K562 (cell line): ENCODE data around the gene DEK. TPM values are rescaled to one million over a fixed set of nuclear protein-coding genes. Genes with fewer than 3 reads are reported as not detected.
A peak's percentile ranks its signal among the peaks of the same experiment; 100 is the strongest.

Experiments used
- ATAC-seq: fragments of 200-7000 bp; cut with Tn5 transposase; 3 replicates; pipeline ENCODE4 v1.9.1; 2020; ENCODE audit warnings: moderate library complexity
- BruUV-seq: library from RNA; stranded (reverse); fragments of 400-500 nt; replicated peaks from 2 replicates; lab custom pipeline; 2021; lab: Mats Ljungman, UMichigan
- CTCF ChIA-PET: fragments of 300-600 bp; formaldehyde crosslinking; extraction: SDS; loops from one replicate; lab custom pipeline; 2021; ENCODE audit warnings: low intra/inter-chr PET ratio; lab: Yijun Ruan, JAX
- POLR2A ChIA-PET: fragments of 300-600, 350-650 bp; sonication (Branson Sonifier 250); formaldehyde crosslinking; extraction: SDS; loops from one replicate; lab custom pipeline; 2021; ENCODE audit warnings: antibody characterized with exemption, inconsistent platforms; lab: Yijun Ruan, JAX
- DNase-seq, 4 experiments: peaks; one replicate each; pipeline versions ENCODE4 v3.0.0 to v3.0.0-alpha.2; 2011 to 2018; ENCODE audit warnings: low spot score in 3 of 4, mixed read lengths in 3 of 4; ENCODE audit errors: extremely low read depth in 1 of 4
- FAIRE-seq: peaks from 2 replicates; lab custom pipeline; 2011; peaks lifted over from hg19 to GRCh38; lab: Jason Lieb, UNC
- H2AFZ ChIP-seq: 2 replicates; pipeline ENCODE4 v1.6.0; 2011; ENCODE audit warnings: low read depth, low read length, control low read depth, inconsistent platforms
- H3K27ac ChIP-seq: fragments of 200-600 bp; 3 replicates; pipeline ENCODE4 v1.8.0; 2011; ENCODE audit warnings: low read depth, mild to moderate bottlenecking, control low read depth, inconsistent platforms, low read length, moderate library complexity, mixed read lengths; ENCODE audit errors: extremely low read depth
- H3K27me3 ChIP-seq, 2 experiments: fragments of 300-600 bp in 1 of 2; 2 replicates in 1 of 2; 3 replicates in 1 of 2; pipeline versions ENCODE4 v1.6.0 to v1.8.0; 2011; ENCODE audit warnings: inconsistent platforms in 2 of 2, low read length in 2 of 2, mild to moderate bottlenecking in 1 of 2, mixed read lengths in 1 of 2, moderate library complexity in 1 of 2; ENCODE audit not compliant: control insufficient read depth in 2 of 2, insufficient read depth in 2 of 2
- H3K36me3 ChIP-seq: fragments of 300-600 bp; 3 replicates; pipeline ENCODE4 v1.8.0; 2011; ENCODE audit warnings: mild to moderate bottlenecking, low read length, inconsistent platforms; ENCODE audit not compliant: control insufficient read depth, insufficient read depth
- H3K4me1 ChIP-seq, 2 experiments: fragments of 200-600 bp in 1 of 2; replicated peaks in 1 of 2; 2 replicates in 1 of 2; 3 replicates in 1 of 2; pipeline versions ENCODE4 v1.5.1 to v1.8.0; 2011; ENCODE audit warnings: inconsistent platforms in 2 of 2, low read length in 2 of 2, mild to moderate bottlenecking in 1 of 2, mixed read lengths in 1 of 2, moderate library complexity in 1 of 2; ENCODE audit not compliant: control insufficient read depth in 2 of 2, insufficient read depth in 2 of 2
- H3K4me2 ChIP-seq: 2 replicates; pipeline ENCODE4 v1.6.1; 2011; ENCODE audit warnings: low read length, control low read depth, inconsistent platforms, mixed read lengths; ENCODE audit not compliant: insufficient read depth
- H3K4me3 ChIP-seq: fragments of 200-600 bp; sonication (generic), shearing (Covaris generic); 2 replicates; pipeline ENCODE4 v1.5.1; 2016; ENCODE audit warnings: control low read depth, inconsistent platforms
- H3K79me2 ChIP-seq: fragments of 200-600 bp; 3 replicates; pipeline ENCODE4 v1.8.0; 2011; ENCODE audit warnings: low read length, inconsistent platforms; ENCODE audit not compliant: control insufficient read depth, insufficient read depth
- H3K9ac ChIP-seq, 2 experiments: 2 replicates each; pipeline versions ENCODE4 v1.6.0 to v1.6.1; 2011; ENCODE audit warnings: low read depth in 2 of 2, low read length in 2 of 2, control low read depth in 1 of 2, inconsistent platforms in 1 of 2, mild to moderate bottlenecking in 1 of 2, mixed read lengths in 1 of 2; ENCODE audit not compliant: insufficient read depth in 1 of 2
- H3K9me1 ChIP-seq: one replicate; pipeline ENCODE4 v1.6.0; 2011; ENCODE audit warnings: inconsistent platforms, mild to moderate bottlenecking, low read length, moderate library complexity; ENCODE audit not compliant: control insufficient read depth, insufficient read depth
- H3K9me3 ChIP-seq: replicated peaks from 2 replicates; pipeline ENCODE4 v1.5.1; 2011; ENCODE audit warnings: low read depth, low read length, inconsistent platforms; ENCODE audit not compliant: control insufficient read depth, insufficient read depth
- H4K20me1 ChIP-seq: replicated peaks from 2 replicates; pipeline ENCODE4 v1.6.1; 2011; ENCODE audit warnings: low read length, inconsistent platforms, mixed read lengths; ENCODE audit not compliant: control insufficient read depth, insufficient read depth
- C11orf30 ChIP-seq: fragments of 450-650 bp; IDR thresholded peaks from 2 replicates; pipeline ENCODE4 v1.6.1; 2016; ENCODE audit warnings: low read depth, mild to moderate bottlenecking
- ZNF316 ChIP-seq: fragments of 450-650 bp; IDR thresholded peaks from 2 replicates; pipeline ENCODE4 v1.6.1; 2016
- WGBS: fragments of 100-300 bp; shearing (Covaris generic); methylation state at CpG from one replicate; pipeline ENCODE4 v1.1.6; 2016; ENCODE audit warnings: low coverage, mixed read lengths; ENCODE audit not compliant: insufficient coverage; ENCODE audit errors: missing lambda C conversion rate; 5-methylcytosine and 5-hydroxymethylcytosine counted together
- in situ Hi-C: fragments of 300-500 bp; cut with MboI; formaldehyde crosslinking; loops from 4 replicates; pipeline ENCODE4 v1.15.0; 2018; ENCODE audit warnings: inconsistent platforms, mixed read lengths
- intact Hi-C: fragments of 100-400 bp; cut with micrococcal nuclease; formaldehyde crosslinking; loops from 2 replicates; pipeline ENCODE4 v1.14.2; 2022
- polyA plus RNA-seq, 8 experiments: library from polyadenylated mRNA; depleted of rRNA in 4 of 8; stranded (reverse) in 5 of 8; unstranded in 3 of 8; fragments of >200 nt; fragmentation: Nextera tagmentation in 2 of 8; fragmentation: Illumina TruSeq in 1 of 8; extraction: Ambion mirVana in 2 of 8; extraction: Trizol in 1 of 8; gene quantifications; 2 replicates each; pipeline versions ENCODE4 v1.2.1 to v1.2.3, GENCODE V29; 2011 to 2014; ENCODE audit warnings: inconsistent platforms in 1 of 8, missing spikeins in 1 of 8
- total RNA-seq, 7 experiments: library from RNA; depleted of rRNA in 6 of 7; stranded (reverse); fragments of >200 nt in 6 of 7; fragmentation: Illumina TruSeq in 2 of 7; extraction: Trizol in 2 of 7; gene quantifications; 2 replicates each; pipeline versions ENCODE4 v1.2.1 to v1.2.3, GENCODE V29; 2011 to 2021; ENCODE audit warnings: low replicate concordance in 1 of 7
- TF ChIP-seq, protein P1 (sequence below): fragments of 450-650 bp; IDR thresholded peaks from 2 replicates; pipeline ENCODE4 v1.6.1; 2016; ENCODE audit warnings: mild to moderate bottlenecking, moderate library complexity

DEK gene
- total and polyA plus RNA-seq, 9 of the 15 experiments (the other 6 are each of a cell fraction or from before 2014, with no cell fraction given), result 82.3 to 338 (median 184) TPM

DNA sequence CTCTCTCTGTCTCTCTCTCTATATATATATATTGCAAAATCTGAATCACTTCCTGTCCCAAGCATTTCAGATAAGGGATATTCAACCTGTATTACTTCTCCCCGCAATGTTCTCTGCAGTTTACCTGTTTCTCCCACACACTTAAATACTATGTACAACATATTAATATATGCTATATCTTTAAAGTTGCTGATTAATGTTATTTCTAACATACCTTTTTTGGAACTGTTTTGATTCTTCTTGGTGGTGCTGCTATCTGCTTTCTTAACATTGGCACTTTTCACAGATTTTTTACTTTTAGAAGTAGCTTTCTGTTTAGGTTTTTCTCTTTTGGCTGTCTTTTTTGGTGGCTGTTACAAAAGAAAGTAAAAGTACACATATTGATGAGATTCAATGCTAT is 27.2 kb downstream of the DEK start:
- FAIRE-seq, result no peak
- Histone ChIP-seq H3K4me2 (no peak overlapping the region), H3K27ac (no peak overlapping the region), H3K9ac (no peak overlapping the region), H2AFZ (no peak overlapping the region), H4K20me1 (no peaks in the 10 kb centered on the region), H3K9me3 (no peaks in the 10 kb centered on the region; the same call in 1 of the 2 replicates), H3K36me3 (peaks cover 86% of the 10 kb centered on the region), H3K9me1 (no peaks in the 10 kb centered on the region), H3K79me2 (peaks cover 64% of the 10 kb centered on the region), H3K4me3 (no peak overlapping the region), H3K27me3 (no peaks in the 10 kb centered on the region), H3K4me1 (no peaks in the 10 kb centered on the region)
- DNase-seq, result no peak
- ChIA-PET CTCF (no interaction called here), POLR2A (interaction anchor here (0.5 to 1.3 kb wide), 3 partner anchors 7 to 32 kb away, joined by 4 read pairs; no protein-coding TSS in a partner anchor)
- peak; percentile 75 for TF ChIP-seq ZNF316
- TF ChIP-seq, protein P1, sequence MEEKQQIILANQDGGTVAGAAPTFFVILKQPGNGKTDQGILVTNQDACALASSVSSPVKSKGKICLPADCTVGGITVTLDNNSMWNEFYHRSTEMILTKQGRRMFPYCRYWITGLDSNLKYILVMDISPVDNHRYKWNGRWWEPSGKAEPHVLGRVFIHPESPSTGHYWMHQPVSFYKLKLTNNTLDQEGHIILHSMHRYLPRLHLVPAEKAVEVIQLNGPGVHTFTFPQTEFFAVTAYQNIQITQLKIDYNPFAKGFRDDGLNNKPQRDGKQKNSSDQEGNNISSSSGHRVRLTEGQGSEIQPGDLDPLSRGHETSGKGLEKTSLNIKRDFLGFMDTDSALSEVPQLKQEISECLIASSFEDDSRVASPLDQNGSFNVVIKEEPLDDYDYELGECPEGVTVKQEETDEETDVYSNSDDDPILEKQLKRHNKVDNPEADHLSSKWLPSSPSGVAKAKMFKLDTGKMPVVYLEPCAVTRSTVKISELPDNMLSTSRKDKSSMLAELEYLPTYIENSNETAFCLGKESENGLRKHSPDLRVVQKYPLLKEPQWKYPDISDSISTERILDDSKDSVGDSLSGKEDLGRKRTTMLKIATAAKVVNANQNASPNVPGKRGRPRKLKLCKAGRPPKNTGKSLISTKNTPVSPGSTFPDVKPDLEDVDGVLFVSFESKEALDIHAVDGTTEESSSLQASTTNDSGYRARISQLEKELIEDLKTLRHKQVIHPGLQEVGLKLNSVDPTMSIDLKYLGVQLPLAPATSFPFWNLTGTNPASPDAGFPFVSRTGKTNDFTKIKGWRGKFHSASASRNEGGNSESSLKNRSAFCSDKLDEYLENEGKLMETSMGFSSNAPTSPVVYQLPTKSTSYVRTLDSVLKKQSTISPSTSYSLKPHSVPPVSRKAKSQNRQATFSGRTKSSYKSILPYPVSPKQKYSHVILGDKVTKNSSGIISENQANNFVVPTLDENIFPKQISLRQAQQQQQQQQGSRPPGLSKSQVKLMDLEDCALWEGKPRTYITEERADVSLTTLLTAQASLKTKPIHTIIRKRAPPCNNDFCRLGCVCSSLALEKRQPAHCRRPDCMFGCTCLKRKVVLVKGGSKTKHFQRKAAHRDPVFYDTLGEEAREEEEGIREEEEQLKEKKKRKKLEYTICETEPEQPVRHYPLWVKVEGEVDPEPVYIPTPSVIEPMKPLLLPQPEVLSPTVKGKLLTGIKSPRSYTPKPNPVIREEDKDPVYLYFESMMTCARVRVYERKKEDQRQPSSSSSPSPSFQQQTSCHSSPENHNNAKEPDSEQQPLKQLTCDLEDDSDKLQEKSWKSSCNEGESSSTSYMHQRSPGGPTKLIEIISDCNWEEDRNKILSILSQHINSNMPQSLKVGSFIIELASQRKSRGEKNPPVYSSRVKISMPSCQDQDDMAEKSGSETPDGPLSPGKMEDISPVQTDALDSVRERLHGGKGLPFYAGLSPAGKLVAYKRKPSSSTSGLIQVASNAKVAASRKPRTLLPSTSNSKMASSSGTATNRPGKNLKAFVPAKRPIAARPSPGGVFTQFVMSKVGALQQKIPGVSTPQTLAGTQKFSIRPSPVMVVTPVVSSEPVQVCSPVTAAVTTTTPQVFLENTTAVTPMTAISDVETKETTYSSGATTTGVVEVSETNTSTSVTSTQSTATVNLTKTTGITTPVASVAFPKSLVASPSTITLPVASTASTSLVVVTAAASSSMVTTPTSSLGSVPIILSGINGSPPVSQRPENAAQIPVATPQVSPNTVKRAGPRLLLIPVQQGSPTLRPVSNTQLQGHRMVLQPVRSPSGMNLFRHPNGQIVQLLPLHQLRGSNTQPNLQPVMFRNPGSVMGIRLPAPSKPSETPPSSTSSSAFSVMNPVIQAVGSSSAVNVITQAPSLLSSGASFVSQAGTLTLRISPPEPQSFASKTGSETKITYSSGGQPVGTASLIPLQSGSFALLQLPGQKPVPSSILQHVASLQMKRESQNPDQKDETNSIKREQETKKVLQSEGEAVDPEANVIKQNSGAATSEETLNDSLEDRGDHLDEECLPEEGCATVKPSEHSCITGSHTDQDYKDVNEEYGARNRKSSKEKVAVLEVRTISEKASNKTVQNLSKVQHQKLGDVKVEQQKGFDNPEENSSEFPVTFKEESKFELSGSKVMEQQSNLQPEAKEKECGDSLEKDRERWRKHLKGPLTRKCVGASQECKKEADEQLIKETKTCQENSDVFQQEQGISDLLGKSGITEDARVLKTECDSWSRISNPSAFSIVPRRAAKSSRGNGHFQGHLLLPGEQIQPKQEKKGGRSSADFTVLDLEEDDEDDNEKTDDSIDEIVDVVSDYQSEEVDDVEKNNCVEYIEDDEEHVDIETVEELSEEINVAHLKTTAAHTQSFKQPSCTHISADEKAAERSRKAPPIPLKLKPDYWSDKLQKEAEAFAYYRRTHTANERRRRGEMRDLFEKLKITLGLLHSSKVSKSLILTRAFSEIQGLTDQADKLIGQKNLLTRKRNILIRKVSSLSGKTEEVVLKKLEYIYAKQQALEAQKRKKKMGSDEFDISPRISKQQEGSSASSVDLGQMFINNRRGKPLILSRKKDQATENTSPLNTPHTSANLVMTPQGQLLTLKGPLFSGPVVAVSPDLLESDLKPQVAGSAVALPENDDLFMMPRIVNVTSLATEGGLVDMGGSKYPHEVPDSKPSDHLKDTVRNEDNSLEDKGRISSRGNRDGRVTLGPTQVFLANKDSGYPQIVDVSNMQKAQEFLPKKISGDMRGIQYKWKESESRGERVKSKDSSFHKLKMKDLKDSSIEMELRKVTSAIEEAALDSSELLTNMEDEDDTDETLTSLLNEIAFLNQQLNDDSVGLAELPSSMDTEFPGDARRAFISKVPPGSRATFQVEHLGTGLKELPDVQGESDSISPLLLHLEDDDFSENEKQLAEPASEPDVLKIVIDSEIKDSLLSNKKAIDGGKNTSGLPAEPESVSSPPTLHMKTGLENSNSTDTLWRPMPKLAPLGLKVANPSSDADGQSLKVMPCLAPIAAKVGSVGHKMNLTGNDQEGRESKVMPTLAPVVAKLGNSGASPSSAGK, result no peak
- peak; percentile 55; the same call in 1 of the 2 replicates for TF ChIP-seq C11orf30
- intact Hi-C loops, result no loop called here
- BruUV-seq, result no TSS peak
- 100% methylated on average over 1 of the region's 1 CpG for WGBS
- in situ Hi-C loops, result no loop called here
- ATAC-seq, result no peak
